Placental epithelial cell (primary cell): ENCODE results near the gene XNDC1N. TPM values are rescaled to one million over a fixed set of nuclear protein-coding genes. Genes with fewer than 3 reads are reported as not detected.

ENCODE experiments used
- total RNA-seq: library from RNA; depleted of rRNA; stranded (reverse); fragments of >200 nt; gene quantifications from 2 replicates; pipeline ENCODE4 v1.2.3, GENCODE V29; 2012

The XNDC1N gene, protein sequence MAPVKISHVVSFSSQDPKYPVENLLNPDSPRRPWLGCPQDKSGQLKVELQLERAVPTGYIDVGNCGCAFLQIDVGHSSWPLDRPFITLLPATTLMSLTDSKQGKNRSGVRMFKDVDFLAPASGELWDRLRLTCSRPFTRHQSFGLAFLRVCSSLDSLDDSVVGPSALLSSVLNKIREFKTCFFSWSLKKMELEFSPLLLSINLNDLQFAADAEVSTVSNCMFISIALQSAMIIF
- 9.2 and 28.3 TPM in 2 replicates for total RNA-seq

DNA sequence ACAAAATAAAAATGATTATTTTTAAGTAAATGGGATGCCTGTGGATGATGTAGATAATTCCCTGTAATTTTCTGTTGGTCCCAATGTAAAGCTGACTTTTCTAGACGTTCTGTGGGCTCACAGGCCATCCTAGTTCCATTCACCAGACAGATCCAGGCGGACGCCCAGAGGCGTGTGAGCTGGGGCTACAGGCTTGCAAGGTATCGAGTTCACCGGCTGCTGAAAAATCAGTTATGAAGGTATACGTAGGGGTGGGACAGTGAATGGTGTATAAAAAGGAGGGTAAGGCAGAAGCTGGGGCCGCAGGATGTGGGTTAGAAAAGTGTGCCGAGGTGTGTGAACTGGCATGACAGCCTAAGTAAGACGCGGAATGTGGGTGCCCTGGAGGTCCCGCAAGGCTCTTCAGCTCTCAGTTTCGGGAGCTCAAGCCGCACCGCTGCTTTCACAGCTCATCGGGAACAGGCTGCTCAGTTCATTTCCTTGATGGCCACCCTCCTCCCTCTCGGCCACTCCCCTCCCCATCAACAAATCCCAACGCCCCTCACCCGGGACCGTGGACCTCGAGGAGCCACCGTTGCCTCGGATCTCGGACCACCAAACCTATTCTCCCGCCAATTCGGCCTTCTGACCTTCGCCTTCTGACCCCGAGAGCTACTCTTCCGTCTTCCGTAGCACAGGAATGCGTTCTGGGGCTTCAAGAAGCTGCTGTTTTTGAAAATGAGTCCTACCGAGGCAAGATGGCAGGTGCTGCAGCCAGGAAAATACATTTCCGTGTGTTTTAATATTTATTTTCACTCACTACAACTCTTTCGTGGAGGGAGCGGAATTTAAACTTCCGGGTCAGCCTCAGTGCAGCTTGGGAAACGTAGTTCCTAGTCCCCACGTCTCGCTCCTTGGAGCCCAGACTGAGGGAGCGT, at the start of gene XNDC1N:
Gene XNDC1N (minus strand): TSS at position 775 of the 917 bp plus-strand sequence. CDS start 5,241 bp downstream, outside the sequence.

DNA sequence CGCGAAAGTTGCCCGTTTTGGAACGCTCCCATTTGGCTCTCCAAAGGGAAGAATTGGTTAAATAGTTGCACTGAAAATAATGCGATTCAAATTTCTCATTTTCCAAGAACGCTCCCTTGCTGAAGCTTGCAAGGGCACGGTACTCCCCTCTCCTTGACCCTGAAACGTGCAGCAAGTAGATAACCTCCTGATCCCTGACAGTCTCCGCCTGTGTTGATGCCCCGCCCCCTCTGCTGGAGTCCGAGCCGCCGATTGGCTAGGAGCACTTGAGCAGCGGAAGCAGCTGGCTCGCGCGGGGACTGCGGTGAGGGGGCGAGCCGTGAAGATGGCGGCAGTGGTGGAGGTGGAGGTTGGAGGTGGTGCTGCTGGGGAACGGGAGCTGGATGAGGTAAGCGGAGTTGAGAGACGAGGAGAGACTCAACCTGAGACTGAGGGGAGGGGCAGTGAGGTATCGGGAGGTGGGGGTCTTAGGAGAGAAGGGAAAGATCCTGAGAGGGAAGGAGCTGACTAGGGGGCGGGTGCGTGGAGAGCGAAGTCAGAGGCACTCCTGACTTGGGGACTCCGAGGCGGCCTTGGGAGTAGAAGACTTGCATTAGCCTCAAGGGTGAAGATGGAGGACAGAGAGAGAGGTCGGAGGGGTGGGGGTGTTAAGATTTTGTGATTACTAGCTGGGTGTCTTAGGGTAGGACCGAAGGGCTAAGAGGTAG, 496 bp upstream of the XNDC1N start, which contains the start of gene RNF121:
Gene RNF121 (plus strand): TSS at position 310 of the 707 bp plus-strand sequence. CDS start 16 bp downstream, at position 326.

Other genes with a start within 250 kb of the XNDC1N start
- not detected in 2 replicates for gene DEFB108B, start 95.4 kb downstream of the XNDC1N start, total RNA-seq
- gene DEFB131B, start 50.1 kb downstream of the XNDC1N start, total RNA-seq = not detected in 2 replicates
- 37.3 and 51.7 TPM in 2 replicates for gene RNF121, start 452 bp upstream of the XNDC1N start, total RNA-seq
- gene IL18BP, start 70.3 kb upstream of the XNDC1N start, total RNA-seq = 6.3 and 7.9 TPM in 2 replicates
- gene NUMA1, start 151.9 kb upstream of the XNDC1N start, total RNA-seq = 212 and 227 TPM in 2 replicates
- gene LRRC51, start 152.3 kb upstream of the XNDC1N start, total RNA-seq = 11.2 and 12.2 TPM in 2 replicates
- 80.9 and 136 TPM in 2 replicates for gene LAMTOR1, start 174.7 kb upstream of the XNDC1N start, total RNA-seq
- not detected in 2 replicates for gene TOMT, start 177.3 kb upstream of the XNDC1N start, total RNA-seq
- 30.6 and 39.8 TPM in 2 replicates for gene ANAPC15, start 184.1 kb upstream of the XNDC1N start, total RNA-seq
- 2.3 and 2.4 TPM in 2 replicates for gene FOLR3, start 207.1 kb upstream of the XNDC1N start, total RNA-seq